DMS53 (cell line): ENCODE results near the gene POMZP3.
"Not testable (repeated sequence)": the region's sequence is repeated elsewhere in the genome, so short reads cannot be mapped to it uniquely, and the experiment has no call there.

Source experiments
- DNase-seq: peaks from one replicate; lab custom pipeline; 2025; lab: John Stamatoyannopoulos, UW

POMZP3 gene

GRCh38 chr7:76586585-76587315 is 40.3 kb downstream of the POMZP3 start:
- DNase-seq, result peak; percentile 74

DNA sequence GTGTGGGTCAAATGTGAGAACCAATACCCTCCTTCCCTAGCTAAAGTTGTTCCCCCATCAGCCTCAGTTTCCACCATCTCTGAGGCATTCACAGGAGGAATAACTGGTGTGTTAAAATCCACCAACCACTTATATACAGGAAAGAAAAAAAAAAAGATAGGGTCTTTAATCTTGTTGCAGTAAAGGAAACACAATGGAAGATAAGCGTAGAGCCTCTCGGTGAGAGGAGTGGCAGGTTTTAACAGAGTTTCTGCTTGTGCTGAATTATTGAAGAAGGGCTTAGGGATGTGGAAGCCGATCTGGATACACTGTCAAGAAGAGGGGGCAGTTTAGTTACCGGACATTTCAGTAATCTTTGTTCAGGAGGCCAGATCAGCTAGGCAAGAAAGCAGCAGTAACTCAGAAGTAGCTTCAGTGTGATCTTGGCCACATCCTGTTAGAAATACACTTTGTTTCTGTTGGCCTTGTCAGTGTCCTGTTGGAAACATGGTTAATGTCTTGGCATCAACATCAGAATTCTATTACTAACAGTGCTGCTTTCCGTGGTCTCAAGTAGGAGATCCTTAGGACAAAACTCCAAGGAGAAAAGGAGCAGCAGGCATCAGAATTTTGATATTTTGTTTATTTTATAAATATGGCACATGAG is 43.3 kb downstream of the POMZP3 start:
- not testable (repeated sequence) for DNase-seq

DNA sequence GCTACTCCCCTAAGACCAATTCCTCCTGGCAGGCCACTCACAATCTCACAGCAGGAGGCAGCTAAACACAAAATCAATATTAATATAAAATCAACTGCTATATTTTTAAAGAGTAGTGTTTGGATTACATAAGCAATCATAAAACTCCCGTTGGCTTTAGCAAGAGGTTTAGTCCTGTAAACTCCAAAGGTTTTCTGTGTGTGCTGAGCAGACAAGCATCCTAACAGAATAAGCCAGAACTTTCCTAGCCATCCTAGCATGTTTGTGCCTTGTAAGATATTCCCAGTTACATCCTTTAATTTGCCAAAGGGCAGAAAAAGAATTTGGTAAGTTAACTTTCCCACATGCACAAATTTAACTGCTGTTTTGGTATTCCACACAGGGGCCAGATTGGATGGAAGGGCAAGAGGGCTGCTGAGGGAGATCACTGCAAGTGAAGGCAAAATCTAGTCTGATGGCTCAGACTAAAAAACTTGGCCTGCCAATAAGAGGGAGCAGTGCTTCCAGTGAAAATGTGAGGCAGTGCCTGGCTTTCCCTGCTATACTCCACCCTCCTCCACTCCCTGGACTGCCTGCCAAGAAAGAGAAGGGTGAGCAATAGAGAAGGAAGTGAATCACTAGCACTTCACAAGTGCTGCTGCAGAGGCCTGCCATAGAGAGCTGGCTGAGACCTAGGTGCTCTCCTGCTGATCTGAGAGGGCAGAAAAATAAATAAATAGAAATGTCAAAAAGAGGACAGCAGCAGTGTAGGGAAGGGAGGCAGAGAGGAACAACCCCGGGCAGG is 44.0 kb downstream of the POMZP3 start:
- peak; percentile 83 for DNase-seq

DNA sequence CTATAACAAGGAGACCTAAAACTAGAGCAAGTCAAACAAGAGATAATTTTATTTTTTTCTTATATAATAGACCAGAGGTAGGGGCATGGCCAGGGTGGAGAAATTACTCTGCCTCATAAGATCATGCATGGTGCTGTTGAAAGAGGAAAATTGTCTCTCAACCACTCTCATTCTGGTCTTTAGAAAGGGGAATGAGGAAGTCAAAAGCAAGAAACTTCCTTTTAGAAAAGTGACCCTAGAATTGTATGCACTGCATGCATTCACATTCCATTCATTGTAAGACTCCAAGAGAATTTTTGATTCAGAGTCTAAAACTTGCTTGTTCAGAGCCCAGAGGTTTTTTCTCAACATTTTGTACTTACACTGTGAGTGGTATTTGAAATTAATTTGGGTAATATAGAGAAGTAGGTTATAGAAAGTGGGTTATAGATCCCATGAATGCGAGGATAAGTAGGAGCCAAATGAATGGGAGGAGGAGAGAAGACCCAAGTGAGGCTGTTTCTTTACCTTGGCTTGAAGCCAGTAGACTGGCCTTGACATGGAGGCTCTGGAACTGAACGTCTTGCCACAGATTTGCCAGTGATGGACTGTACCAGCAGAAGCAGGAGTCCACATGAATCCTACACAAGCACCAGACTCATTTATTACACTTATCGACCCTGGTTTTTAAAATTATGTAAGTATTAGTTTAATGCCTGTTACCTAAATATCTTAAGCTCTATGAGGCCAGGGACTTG is 51.0 kb downstream of the POMZP3 start:
- peak; percentile 17 for DNase-seq

DNA sequence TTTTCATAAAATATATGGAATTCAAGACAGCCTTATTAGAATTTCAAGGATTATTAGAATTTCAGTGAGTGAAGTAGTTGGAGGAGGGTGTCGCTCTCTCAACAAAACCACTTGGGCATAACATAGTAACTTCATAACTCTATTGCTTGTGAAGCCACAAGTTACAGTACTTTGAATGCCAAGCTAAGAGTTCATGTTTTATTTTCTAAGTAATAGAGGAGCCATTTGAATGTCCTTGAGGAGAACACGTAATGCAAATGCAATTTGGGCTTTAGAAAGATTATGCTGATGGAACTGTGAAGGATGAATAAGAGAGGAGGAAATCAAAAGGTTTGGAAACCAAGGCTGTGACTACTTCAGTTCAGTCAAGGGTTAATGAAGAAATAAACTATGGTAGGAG is 51.6 kb downstream of the POMZP3 start:
- not testable (repeated sequence) for DNase-seq

- DNase-seq, result not testable (repeated sequence)
Observed at GRCh38 chr7:76572296-76572695, 54.8 kb downstream of the POMZP3 start.

GRCh38 chr7:76570324-76570775 is 56.7 kb downstream of the POMZP3 start:
- DNase-seq, result not testable (repeated sequence)

DNA sequence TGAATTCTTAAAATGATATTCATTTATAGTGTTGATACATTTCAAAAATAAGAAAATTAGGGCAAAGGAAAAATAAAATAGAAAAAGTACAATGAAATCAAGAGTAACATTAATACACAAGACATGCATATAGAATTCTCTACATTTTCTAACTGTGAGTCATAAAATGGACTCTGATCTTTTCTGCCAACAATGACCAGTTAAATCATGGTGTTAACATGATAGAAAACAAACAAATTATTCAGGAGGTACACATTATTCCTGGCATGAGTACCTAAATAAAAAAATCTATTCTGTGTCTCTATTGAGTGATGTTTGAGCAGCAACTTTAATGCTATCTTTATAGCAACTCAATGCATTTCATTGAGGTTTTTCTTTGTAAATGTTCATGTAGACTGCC is 58.3 kb downstream of the POMZP3 start:
- peak; percentile 64 for DNase-seq

GRCh38 chr7:76567753-76568152 is 59.3 kb downstream of the POMZP3 start:
- not testable (repeated sequence) for DNase-seq

DNA sequence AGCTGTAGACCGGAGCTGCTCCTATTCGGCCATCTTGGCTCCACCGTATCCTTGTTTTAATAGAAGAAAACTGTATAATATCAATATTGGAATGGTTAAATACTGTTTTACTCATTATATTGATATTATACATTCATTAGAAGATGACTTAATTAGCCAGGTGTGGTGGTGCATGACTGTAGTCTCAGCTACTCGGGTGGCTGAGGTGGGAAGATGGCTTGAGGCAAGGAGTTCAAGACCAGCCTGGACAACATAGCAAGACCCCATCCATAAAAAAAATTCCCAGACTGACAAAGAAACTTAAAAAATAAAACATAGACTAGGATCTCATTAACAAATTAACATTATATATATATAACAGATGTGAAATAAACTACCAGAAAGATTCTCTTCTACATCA is 59.8 kb downstream of the POMZP3 start:
- DNase-seq, result not testable (repeated sequence)

DNA sequence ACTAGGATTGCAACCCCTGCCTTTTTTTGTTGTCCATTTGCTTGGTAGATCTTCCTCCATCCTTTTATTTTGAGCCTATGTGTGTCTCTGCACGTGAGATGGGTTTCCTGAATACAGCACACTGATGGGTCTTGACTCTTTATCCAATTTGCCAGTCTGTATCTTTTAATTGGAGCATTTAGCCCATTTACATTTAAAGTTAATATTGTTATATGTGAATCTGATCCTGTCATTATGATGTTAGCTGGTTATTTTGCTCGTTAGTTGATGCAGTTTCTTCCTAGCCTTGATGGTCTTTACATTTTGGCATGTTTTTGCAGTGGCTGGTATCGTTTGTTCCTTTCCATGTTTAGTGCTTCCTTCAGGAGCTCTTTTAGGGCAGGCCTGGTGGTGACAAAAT is 62.1 kb downstream of the POMZP3 start:
- not testable (repeated sequence) for DNase-seq

DNA sequence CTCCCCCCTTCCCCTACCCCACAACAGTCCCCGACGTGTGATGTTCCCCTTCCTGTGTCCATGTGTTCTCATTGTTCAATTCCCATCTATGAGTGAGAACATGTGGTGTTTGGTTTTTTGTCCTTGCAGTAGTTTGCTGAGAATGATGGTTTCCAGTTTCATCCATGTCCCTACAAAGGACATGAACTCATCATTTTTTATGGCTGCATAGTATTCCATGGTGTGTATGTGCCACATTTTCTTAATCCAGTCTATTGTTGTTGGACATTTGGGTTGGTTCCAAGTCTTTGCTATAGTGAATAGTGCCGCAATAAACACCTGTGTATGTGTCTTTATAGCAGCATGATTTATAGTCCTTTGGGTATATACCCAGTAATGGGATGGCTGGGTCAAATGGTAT is 65.7 kb downstream of the POMZP3 start:
- DNase-seq, result not testable (repeated sequence)

DNA sequence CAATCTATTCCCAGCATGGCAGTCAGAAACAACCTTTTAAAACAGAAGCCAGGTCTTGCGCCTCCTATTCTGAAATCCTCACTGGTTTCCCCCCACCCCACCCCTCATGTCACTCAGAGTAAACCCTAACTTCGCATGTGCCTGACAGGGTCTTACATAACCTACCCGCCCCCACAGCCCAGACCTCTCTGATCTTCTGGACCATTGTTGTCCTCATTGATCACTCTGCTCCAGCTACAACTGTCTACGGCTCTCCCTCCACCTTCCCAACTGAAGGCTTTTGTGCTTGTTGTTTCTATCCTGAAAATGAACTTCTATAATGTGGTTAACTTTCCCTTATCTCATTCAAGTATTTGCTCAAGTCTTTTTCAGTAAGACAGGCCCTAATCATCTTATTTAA is 66.9 kb downstream of the POMZP3 start:
- not testable (repeated sequence) for DNase-seq
